HepG2 (cell line): Measurements from ENCODE around the gene ATF6. TPM values are rescaled to one million over a fixed set of nuclear protein-coding genes. Genes with fewer than 3 reads are reported as not detected.

ENCODE experiments used
- ARNTL ChIP-seq: sonication (generic); formaldehyde crosslinking; IDR thresholded peaks from 2 replicates; pipeline ENCODE4 v1.4.0; 2020; ENCODE audit warnings: mild to moderate bottlenecking, missing genetic modification reagents
- DDIT3 ChIP-seq: sonication (generic); formaldehyde crosslinking; IDR thresholded peaks from 2 replicates; pipeline ENCODE4 v1.4.0; 2020; ENCODE audit warnings: mild to moderate bottlenecking, missing genetic modification reagents
- FOXO1 ChIP-seq: sonication (generic); formaldehyde crosslinking; IDR thresholded peaks from 2 replicates; pipeline ENCODE4 v1.4.0; 2020; ENCODE audit warnings: missing genetic modification reagents
- HOXA7 ChIP-seq: sonication (generic); formaldehyde crosslinking; IDR thresholded peaks from 2 replicates; pipeline ENCODE4 v1.8.1; 2022; ENCODE audit warnings: mild to moderate bottlenecking, missing genetic modification reagents, moderate library complexity
- KLF12 ChIP-seq: sonication (generic); formaldehyde crosslinking; IDR thresholded peaks from 2 replicates; pipeline ENCODE4 v1.4.0; 2020; ENCODE audit warnings: missing genetic modification reagents, borderline replicate concordance
- KMT2B ChIP-seq: IDR thresholded peaks from 2 replicates; pipeline ENCODE4 v1.6.1; 2016; ENCODE audit warnings: missing genetic modification reagents, missing compliant biosample characterization
- PBX3 ChIP-seq: sonication (generic); formaldehyde crosslinking; IDR thresholded peaks from 2 replicates; pipeline ENCODE4 v1.8.1; 2023; ENCODE audit warnings: missing genetic modification reagents, inconsistent platforms, borderline replicate concordance
- PHF20 ChIP-seq: sonication (generic); formaldehyde crosslinking; IDR thresholded peaks from 2 replicates; pipeline ENCODE4 v1.5.0; 2020; ENCODE audit warnings: mild to moderate bottlenecking, missing genetic modification reagents
- SIN3A ChIP-seq: IDR thresholded peaks from 2 replicates; pipeline ENCODE4 v1.6.1; 2011; ENCODE audit warnings: low read depth, mild to moderate bottlenecking, control low read depth, low read length, borderline replicate concordance
- SP5 ChIP-seq: IDR thresholded peaks from 2 replicates; pipeline ENCODE4 v1.6.1; 2016; ENCODE audit warnings: low read depth, borderline replicate concordance
- YEATS2 ChIP-seq: sonication (generic); formaldehyde crosslinking; IDR thresholded peaks from 2 replicates; pipeline ENCODE4 v1.4.0; 2020; ENCODE audit warnings: missing genetic modification reagents, borderline replicate concordance
- ZBTB21 ChIP-seq: sonication (generic); formaldehyde crosslinking; IDR thresholded peaks from 2 replicates; pipeline ENCODE4 v1.4.0; 2020; ENCODE audit warnings: missing genetic modification reagents
- ZNF12 ChIP-seq: sonication (generic); formaldehyde crosslinking; IDR thresholded peaks from 2 replicates; pipeline ENCODE4 v1.5.0; 2020; ENCODE audit warnings: missing genetic modification reagents
- ZNF451 ChIP-seq: sonication (generic); formaldehyde crosslinking; IDR thresholded peaks from 2 replicates; pipeline ENCODE4 v1.5.0; 2020; ENCODE audit warnings: mild to moderate bottlenecking, missing genetic modification reagents
- ZNF512 ChIP-seq: sonication (generic); formaldehyde crosslinking; IDR thresholded peaks from 2 replicates; pipeline ENCODE4 v1.4.0; 2020; ENCODE audit warnings: mild to moderate bottlenecking, missing genetic modification reagents
- ZNF552 ChIP-seq: sonication (generic); formaldehyde crosslinking; IDR thresholded peaks from 2 replicates; pipeline ENCODE4 v1.9.0; 2022; ENCODE audit warnings: missing genetic modification reagents, mild to moderate bottlenecking, borderline replicate concordance
- ZNF562 ChIP-seq: sonication (generic); formaldehyde crosslinking; IDR thresholded peaks from 2 replicates; pipeline ENCODE4 v1.8.0; 2022; ENCODE audit warnings: missing genetic modification reagents, borderline replicate concordance
- ZNF749 ChIP-seq: sonication (generic); formaldehyde crosslinking; IDR thresholded peaks from 2 replicates; pipeline ENCODE4 v1.8.0; 2022; ENCODE audit warnings: mild to moderate bottlenecking, missing genetic modification reagents, moderate library complexity, borderline replicate concordance
- ZNF761 ChIP-seq: sonication (generic); formaldehyde crosslinking; conservative IDR thresholded peaks from 2 replicates; pipeline ENCODE4 v1.4.0; 2020; ENCODE audit warnings: mild to moderate bottlenecking, missing genetic modification reagents
- ZSCAN5A ChIP-seq: sonication (generic); formaldehyde crosslinking; IDR thresholded peaks from 2 replicates; pipeline ENCODE4 v1.8.0; 2022; ENCODE audit warnings: mild to moderate bottlenecking, missing genetic modification reagents, borderline replicate concordance
- polyA plus RNA-seq, 8 experiments: library from polyadenylated mRNA; depleted of rRNA in 3 of 8; stranded (reverse) in 7 of 8; unstranded in 1 of 8; fragments of >200 nt; fragmentation: Illumina TruSeq in 4 of 8; extraction: Trizol in 4 of 8; gene quantifications; 2 replicates each; pipeline versions ENCODE4 v1.2.1 to v1.2.3, GENCODE V29; 2011 to 2016; ENCODE audit warnings: low read depth in 4 of 8, missing spikeins in 1 of 8, mixed read lengths in 1 of 8; ENCODE audit not compliant: insufficient read depth in 1 of 8
- total RNA-seq, 5 experiments: library from RNA; depleted of rRNA; stranded (reverse); fragments of >200 nt; fragmentation: Illumina TruSeq; extraction: Trizol; gene quantifications; 2 replicates each; pipeline ENCODE4 v1.2.3, GENCODE V29; 2016; ENCODE audit warnings: low read depth in 1 of 5
- TF ChIP-seq, protein P1 (sequence below): sonication (generic); formaldehyde crosslinking; IDR thresholded peaks from 2 replicates; pipeline ENCODE4 v1.5.0; 2020; ENCODE audit warnings: mild to moderate bottlenecking, missing genetic modification reagents, borderline replicate concordance

The ATF6 gene
- total and polyA plus RNA-seq, 2 of the 13 experiments (the other 11 are each of a cell fraction or from before 2014, with no cell fraction given), result 13.2 to 14.5 TPM

DNA sequence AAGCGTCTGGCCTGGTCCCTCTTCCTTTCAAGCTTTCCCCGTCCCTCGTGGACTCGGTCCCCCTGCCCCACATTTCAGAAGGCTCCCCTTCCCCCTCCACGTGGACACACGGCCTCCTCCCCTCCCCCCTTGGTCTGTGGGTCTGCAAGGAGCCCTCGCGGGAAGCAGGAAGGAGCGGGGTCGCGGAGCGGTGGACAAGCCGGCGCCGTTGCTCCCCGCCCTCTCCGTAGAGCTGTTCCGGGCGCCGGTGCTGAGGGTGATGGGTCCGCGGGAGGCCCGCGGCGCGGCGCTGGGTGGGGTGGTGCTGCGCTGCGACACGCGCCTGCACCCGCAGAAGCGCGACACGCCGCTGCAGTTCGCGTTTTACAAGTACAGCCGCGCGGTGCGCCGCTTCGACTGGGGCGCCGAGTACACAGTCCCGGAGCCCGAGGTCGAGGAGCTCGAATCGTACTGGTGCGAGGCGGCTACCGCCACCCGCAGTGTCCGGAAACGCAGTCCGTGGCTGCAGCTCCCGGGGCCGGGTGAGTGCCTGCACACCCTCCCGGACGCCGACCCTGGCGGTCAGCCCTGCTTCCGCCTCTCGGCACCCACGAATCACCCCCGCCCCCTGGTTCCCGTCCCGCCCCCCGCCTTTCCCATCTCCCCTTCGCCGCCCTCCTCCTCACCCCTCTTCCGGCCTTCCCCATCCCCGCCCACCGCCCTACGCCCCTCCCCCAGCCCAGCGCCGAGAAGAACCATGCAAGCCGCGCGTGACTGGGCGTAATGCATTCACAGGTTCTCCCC, 39.5 kb upstream of the ATF6 start (continued):
- TF ChIP-seq PHF20 (CRISPR knock-in tag), result peak; percentile 49; the same call in 1 of the 2 replicates
- no peak for TF ChIP-seq KLF12 (CRISPR knock-in tag)
- 0 out of 2 replicates have a peak, but pooled peaks have one; percentile 28 for TF ChIP-seq ZNF761 (CRISPR knock-in tag)
- TF ChIP-seq FOXO1 (CRISPR knock-in tag), result 0 out of 2 replicates have a peak, but pooled peaks have one; percentile 20
- TF ChIP-seq ZNF512 (CRISPR knock-in tag), result no peak
- TF ChIP-seq ARNTL, result no peak
- no peak for TF ChIP-seq ZNF451 (CRISPR knock-in tag)
- no peak for TF ChIP-seq ZNF562 (CRISPR knock-in tag)
- TF ChIP-seq ZSCAN5A (CRISPR knock-in tag), result no peak
- no peak for TF ChIP-seq SP5 (CRISPR knock-in tag)
- TF ChIP-seq, protein P1, sequence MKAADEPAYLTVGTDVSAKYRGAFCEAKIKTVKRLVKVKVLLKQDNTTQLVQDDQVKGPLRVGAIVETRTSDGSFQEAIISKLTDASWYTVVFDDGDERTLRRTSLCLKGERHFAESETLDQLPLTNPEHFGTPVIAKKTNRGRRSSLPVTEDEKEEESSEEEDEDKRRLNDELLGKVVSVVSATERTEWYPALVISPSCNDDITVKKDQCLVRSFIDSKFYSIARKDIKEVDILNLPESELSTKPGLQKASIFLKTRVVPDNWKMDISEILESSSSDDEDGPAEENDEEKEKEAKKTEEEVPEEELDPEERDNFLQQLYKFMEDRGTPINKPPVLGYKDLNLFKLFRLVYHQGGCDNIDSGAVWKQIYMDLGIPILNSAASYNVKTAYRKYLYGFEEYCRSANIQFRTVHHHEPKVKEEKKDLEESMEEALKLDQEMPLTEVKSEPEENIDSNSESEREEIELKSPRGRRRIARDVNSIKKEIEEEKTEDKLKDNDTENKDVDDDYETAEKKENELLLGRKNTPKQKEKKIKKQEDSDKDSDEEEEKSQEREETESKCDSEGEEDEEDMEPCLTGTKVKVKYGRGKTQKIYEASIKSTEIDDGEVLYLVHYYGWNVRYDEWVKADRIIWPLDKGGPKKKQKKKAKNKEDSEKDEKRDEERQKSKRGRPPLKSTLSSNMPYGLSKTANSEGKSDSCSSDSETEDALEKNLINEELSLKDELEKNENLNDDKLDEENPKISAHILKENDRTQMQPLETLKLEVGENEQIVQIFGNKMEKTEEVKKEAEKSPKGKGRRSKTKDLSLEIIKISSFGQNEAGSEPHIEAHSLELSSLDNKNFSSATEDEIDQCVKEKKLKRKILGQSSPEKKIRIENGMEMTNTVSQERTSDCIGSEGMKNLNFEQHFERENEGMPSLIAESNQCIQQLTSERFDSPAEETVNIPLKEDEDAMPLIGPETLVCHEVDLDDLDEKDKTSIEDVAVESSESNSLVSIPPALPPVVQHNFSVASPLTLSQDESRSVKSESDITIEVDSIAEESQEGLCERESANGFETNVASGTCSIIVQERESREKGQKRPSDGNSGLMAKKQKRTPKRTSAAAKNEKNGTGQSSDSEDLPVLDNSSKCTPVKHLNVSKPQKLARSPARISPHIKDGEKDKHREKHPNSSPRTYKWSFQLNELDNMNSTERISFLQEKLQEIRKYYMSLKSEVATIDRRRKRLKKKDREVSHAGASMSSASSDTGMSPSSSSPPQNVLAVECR (CRISPR knock-in tag), result peak; percentile 39; the same call in 1 of the 2 replicates
- TF ChIP-seq SIN3A, result no peak
- TF ChIP-seq KMT2B (CRISPR knock-in tag), result no peak
- no peak for TF ChIP-seq ZNF749 (CRISPR knock-in tag)
- TF ChIP-seq YEATS2 (CRISPR knock-in tag), result no peak
- TF ChIP-seq HOXA7 (CRISPR knock-in tag), result no peak
- no peak for TF ChIP-seq PBX3 (CRISPR knock-in tag)
- no peak for TF ChIP-seq ZBTB21
- no peak for TF ChIP-seq DDIT3 (CRISPR knock-in tag)
- 0 out of 2 replicates have a peak, but pooled peaks have one; percentile 16 for TF ChIP-seq ZNF12 (CRISPR knock-in tag)
- TF ChIP-seq ZNF552 (CRISPR knock-in tag), result no peak; the same call in 1 of the 2 replicates
